Immature natural killer cell (primary cell): ENCODE measurements around the gene MAP4K3. TPM values are rescaled to one million over a fixed set of nuclear protein-coding genes. Genes with fewer than 3 reads are reported as not detected.
A peak's percentile ranks its signal among the peaks of the same experiment; 100 is the strongest.

Experiments
- DNase-seq, 3 donors: peaks; one replicate each; pipeline ENCODE4 v3.0.0; 2022; ENCODE audit warnings: mixed read lengths in 1 of 3
- H3K27ac Mint-ChIP-seq, 6 donors: one replicate each; pipeline ENCODE4 v1.8.0; 2020; ENCODE audit warnings: mixed read lengths in 6 of 6, mild to moderate bottlenecking in 5 of 6, inconsistent platforms in 4 of 6, moderate library complexity in 3 of 6
- H3K27me3 Mint-ChIP-seq, 3 donors: one replicate each; pipeline ENCODE4 v1.8.0; 2020 to 2021; ENCODE audit warnings: low read depth in 3 of 3, mild to moderate bottlenecking in 3 of 3, mixed read lengths in 3 of 3, moderate library complexity in 3 of 3, inconsistent platforms in 1 of 3
- H3K36me3 Mint-ChIP-seq, 3 donors: one replicate each; pipeline ENCODE4 v1.8.0; 2020; ENCODE audit warnings: mixed read lengths in 3 of 3, inconsistent platforms in 2 of 3, mild to moderate bottlenecking in 2 of 3
- H3K4me1 Mint-ChIP-seq, 2 donors: one replicate each; pipeline ENCODE4 v1.8.0; 2020; ENCODE audit warnings: inconsistent platforms in 2 of 2, mild to moderate bottlenecking in 2 of 2, mixed read lengths in 2 of 2, moderate library complexity in 1 of 2
- H3K4me3 Mint-ChIP-seq, 5 donors: one replicate each; pipeline ENCODE4 v1.8.0; 2020; ENCODE audit warnings: mild to moderate bottlenecking in 5 of 5, mixed read lengths in 5 of 5, inconsistent platforms in 3 of 5, moderate library complexity in 3 of 5
- H3K9me3 Mint-ChIP-seq, 6 donors: one replicate each; pipeline ENCODE4 v1.8.0; 2020; ENCODE audit warnings: mild to moderate bottlenecking in 6 of 6, mixed read lengths in 6 of 6, inconsistent platforms in 4 of 6, moderate library complexity in 3 of 6
- polyA plus RNA-seq, 3 donors: library from polyadenylated mRNA; unstranded; fragments of 300-500 nt; fragmentation: Illumina TruSeq; gene quantifications; one replicate each; pipeline ENCODE4 v1.2.3, GENCODE V29; 2021

MAP4K3 gene
- polyA plus RNA-seq, 3 donors from 2014 or later = 1.5 to 3.9 (median 2.8) TPM

DNA sequence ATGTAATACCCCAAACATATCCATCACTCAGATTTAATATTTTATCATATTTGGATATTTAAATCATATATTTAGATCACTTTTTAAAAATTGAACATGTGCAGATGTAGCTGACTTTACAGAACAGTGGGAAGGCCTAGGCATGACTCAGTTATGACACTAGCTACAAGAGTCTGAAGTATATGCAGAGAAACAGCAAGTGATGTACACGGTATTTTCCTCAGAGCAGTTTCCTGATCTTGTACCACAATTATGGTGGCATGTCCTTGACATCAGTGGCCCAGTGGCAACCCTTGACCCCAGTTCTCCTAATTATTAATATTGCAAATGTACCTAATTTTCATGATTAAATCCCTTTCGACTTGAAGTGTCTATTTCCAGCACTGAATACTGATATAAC, 221.5 kb downstream of the MAP4K3 start:
- no peak for DNase-seq
- peaks cover 33 to 44% of the 10 kb centered on the region in 2 donors for H3K4me1 Mint-ChIP-seq
- no peaks in the 10 kb centered on the region for H3K36me3 Mint-ChIP-seq
- H3K27me3 Mint-ChIP-seq = no peaks in the 10 kb centered on the region
- peak overlapping the region in 2 of 5 donors; percentile 76 to 78 for H3K4me3 Mint-ChIP-seq
- H3K9me3 Mint-ChIP-seq = no peaks in the 10 kb centered on the region
- H3K27ac Mint-ChIP-seq = peak overlapping the region in 5 of 6 donors; percentile 21 to 78 (median 40)

DNA sequence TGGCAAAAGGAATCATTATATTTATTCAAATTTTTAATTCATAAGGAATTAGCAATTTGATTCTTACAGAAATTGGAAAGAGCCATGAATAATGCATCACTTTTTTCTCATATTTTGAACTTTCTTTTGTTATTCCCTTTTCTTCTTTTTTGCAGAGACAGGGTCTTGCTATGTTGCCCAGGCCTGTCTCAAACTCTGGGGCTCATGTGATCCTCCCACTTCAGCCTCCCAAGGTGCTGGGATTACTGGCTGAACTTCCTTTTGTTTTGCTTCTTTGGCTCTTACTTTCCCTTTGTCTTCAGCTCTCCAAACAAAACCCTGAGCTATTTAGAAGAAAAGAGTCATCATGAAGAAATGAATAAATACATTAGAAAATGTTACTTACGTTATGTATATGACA, 224.1 kb downstream of the MAP4K3 start:
- Mint-ChIP-seq H3K27ac (no peak overlapping the region), H3K4me1 (peaks cover 27 to 34% of the 10 kb centered on the region in 2 donors), H3K27me3 (no peaks in the 10 kb centered on the region), H3K9me3 (no peaks in the 10 kb centered on the region), H3K36me3 (no peaks in the 10 kb centered on the region), H3K4me3 (no peak overlapping the region)
- no peak for DNase-seq

DNA sequence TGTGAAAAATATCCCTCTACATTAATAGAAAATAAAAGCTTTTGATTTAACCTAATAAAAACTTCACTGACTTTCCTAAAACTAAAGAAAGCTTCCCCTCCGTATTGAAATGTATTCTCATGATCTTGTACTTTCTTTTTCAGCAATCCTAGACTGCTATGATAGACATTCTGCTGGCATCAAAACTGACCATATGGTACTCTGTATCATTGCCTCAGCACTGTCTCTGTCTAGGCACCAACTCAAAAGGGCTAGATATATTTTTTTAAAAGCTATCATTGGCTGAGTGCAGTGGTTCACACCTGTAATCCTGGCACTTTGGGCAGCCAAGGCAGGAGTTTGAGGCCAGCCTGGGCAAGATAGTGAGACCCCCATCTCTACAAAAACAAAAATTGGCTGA, 226.2 kb downstream of the MAP4K3 start:
- Mint-ChIP-seq H3K9me3 (no peaks in the 10 kb centered on the region), H3K27ac (no peak overlapping the region), H3K4me1 (peaks cover 6 to 13% of the 10 kb centered on the region in 2 donors), H3K4me3 (no peak overlapping the region), H3K36me3 (no peaks in the 10 kb centered on the region), H3K27me3 (peaks cover 0 to 2% (median 0%) of the 10 kb centered on the region in 3 donors)
- no peak for DNase-seq

DNA sequence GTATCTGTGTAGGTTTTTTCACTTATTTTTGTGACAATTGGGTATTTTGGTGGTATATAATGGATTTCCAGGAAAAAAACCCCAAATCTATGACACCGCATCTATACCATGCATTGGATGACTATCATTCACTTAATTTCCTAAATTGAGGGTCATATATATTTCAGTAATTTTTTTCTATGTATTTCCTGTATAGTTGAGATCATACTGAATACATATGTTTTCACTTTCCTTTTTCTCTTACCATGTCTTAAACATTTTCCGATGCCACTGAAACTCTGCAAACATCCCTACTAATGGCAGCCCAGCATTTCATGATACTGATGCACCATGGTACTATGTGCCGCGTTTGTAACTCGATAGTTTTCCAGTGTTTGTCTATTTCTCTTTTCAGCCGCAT, 233.7 kb downstream of the MAP4K3 start:
- DNase-seq = no peak
- Mint-ChIP-seq H3K9me3 (peaks cover 0 to 1% (median 0%) of the 10 kb centered on the region in 6 donors), H3K27ac (no peak overlapping the region), H3K4me1 (no peaks in the 10 kb centered on the region), H3K4me3 (no peak overlapping the region), H3K27me3 (peaks cover 0 to 2% (median 1%) of the 10 kb centered on the region in 3 donors), H3K36me3 (peaks cover 0 to 8% (median 0%) of the 10 kb centered on the region in 3 donors)

DNA sequence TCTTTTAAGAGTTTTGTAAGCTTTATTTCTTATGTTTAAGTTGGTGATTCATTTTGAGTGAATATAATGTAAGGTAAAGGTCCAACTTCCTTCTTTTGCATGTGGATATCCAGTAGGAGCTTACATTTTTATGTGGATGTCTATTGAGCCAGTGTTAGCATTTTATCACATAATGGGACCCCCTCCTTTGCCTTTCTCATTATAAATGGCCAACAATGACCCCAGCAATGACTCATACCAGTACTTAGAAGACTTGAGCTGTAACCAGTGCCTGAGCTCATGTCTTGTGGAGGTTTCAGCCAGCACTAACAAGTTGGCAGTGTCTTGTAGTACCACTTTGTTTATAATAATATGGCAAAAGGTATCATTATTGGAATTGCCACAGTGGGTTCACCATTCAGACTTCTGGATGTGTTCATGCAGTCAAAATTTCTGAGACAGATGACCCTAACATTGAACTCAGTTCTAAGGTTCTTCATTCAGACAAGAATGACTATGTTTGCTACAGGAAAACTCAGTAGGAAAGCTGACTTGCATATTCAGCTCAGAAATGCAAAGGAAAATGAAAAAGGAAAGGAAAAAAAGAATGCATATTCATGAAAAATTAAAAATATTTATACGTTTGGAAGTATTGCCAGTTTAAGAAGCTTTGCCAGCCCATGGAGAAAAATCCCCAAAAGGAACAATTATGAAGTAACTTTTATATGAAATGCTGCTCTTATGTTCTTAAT, 234.3 kb downstream of the MAP4K3 start:
- peaks cover 0 to 1% (median 0%) of the 10 kb centered on the region in 6 donors for H3K9me3 Mint-ChIP-seq
- H3K4me3 Mint-ChIP-seq = no peak overlapping the region

More for the DNA sequence above, 234.3 kb downstream of the MAP4K3 start:
- Mint-ChIP-seq H3K4me1 (no peaks in the 10 kb centered on the region), H3K36me3 (peaks cover 0 to 10% (median 0%) of the 10 kb centered on the region in 3 donors), H3K27me3 (peaks cover 0 to 2% (median 1%) of the 10 kb centered on the region in 3 donors), H3K27ac (no peak overlapping the region)
- no peak for DNase-seq

Other genes starting within 250 kb of the MAP4K3 start
- gene CDKL4, start 193.3 kb downstream of the MAP4K3 start, polyA plus RNA-seq = not detected
- gene TMEM178A, start 228.6 kb upstream of the MAP4K3 start, polyA plus RNA-seq = not detected